ENCODE results near the gene DDX10. TPM values are rescaled to one million over a fixed set of nuclear protein-coding genes. Genes with fewer than 3 reads are reported as not detected.

DDX10 gene
- total RNA-seq, 1 experiment from 2014 or later, result 72.2 TPM

DNA sequence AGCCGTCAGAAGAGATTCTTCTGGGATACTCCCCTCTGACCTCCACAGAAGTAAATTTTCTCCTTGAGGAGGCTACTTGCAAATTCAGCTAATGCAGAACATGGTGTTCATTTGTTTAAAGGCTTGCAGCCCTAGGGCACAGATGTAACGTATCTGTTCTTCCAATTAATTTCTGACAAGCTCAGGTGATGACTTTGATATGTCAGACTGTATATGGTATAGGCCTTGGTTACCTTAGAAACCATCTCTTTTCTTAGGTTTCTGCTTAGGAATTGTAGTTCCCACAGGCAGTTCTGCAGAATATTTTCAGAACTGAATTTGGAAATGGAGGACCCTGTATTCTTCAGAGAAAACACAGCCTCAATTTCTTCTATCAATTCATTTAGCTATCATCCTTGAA is 117.1 kb downstream of the DDX10 start:
- no peak for DNase-seq (ENCODE audit: low spot score)
- H3K27ac ChIP-seq (ENCODE audit: low read depth, low read length, poor library complexity, severe bottlenecking), result no peak overlapping the region
- intact Hi-C loops (cut with micrococcal nuclease; ENCODE audit: unreplicated experiment), result no loop called here
- no peak for TF ChIP-seq CTCF (conservative IDR thresholded peaks at IDR 0.05; ENCODE audit: low read depth, low read length)
- no peak for TF ChIP-seq EZH2 (IDR thresholded peaks at IDR 0.05; ENCODE audit: borderline replicate concordance, low read depth, low read length, poor library complexity, severe bottlenecking)
- H3K4me3 ChIP-seq (ENCODE audit: low read depth, low read length, poor library complexity, severe bottlenecking), result no peak overlapping the region
- CTCF ChIA-PET, result no interaction called here
- no peaks in the 10 kb centered on the region for H3K27me3 ChIP-seq (replicated peaks; ENCODE audit: insufficient read depth, low read depth, low read length, poor library complexity)
- H3K36me3 ChIP-seq (ENCODE audit: insufficient read depth, low read length, poor library complexity, severe bottlenecking), result no peaks in the 10 kb centered on the region
- peaks cover 18% of the 10 kb centered on the region for H3K4me1 ChIP-seq (ENCODE audit: insufficient read depth, low read length, poor library complexity, severe bottlenecking)
- H3K9me3 ChIP-seq (ENCODE audit: low read depth, low read length, poor library complexity, severe bottlenecking), result no peaks in the 10 kb centered on the region
- POLR2A ChIA-PET (ENCODE audit: low non-redundant PET), result no interaction called here
- BruUV-seq (replicated peaks), result no TSS peak

DNA sequence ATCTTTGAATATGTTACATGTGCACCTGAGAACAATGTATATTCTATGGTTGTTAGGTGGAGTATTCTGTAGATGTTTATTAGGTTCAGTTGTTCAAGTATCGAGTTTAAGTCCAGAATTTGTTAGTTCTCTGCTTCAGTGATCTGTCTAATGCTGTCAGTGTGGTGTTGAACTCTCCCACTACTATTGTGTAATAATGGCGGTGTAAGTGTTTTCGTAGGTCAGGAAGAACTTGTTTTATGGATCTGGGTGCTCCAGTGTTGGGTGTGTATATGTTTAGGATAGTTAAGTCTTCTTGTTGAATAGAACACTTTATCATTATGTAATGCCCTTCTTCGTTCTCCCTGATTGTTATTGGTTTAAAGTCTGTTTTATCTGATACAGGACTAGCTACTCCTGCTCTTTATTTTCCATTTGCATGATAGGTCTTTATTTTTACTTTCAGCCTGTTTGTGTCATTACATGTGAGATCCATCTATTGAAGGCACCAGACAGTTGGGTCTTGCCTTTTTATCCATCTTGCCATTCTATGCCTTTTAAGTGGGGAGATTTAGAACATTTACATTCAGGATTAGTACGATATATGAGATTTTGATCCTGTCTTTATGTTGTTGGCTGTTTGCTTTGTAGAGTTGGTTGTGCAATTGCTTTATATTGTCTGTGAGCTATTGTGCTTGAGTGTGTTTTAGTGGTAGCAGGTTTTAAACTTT is 121.6 kb downstream of the DDX10 start:
- intact Hi-C loops (cut with micrococcal nuclease; ENCODE audit: unreplicated experiment), result no loop called here
- POLR2A ChIA-PET (ENCODE audit: low non-redundant PET), result no interaction called here

DNA sequence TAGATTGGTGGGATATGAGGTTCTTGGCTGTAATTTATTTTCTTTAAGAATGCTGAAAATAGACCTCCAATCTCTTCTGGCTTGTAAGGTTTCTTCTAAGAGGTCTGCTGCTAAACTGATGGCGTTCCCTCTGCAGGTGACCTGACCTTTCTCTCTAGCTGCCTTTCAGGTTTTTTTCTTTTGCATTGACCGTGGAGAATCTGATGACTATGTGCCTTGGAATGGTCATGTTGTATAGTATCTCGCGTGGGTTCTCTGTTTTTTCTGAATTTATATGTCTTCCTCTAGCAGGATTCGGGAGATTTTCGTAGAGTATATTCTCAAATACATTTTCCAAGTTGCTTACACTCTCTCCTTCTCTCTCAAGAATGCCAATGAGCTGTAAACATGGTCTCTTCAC is 122.2 kb downstream of the DDX10 start:
- Histone ChIP-seq H3K27me3 (replicated peaks; ENCODE audit: insufficient read depth, low read depth, low read length, poor library complexity) (no peaks in the 10 kb centered on the region), H3K4me1 (ENCODE audit: insufficient read depth, low read length, poor library complexity, severe bottlenecking) (peaks cover 9% of the 10 kb centered on the region), H3K9me3 (ENCODE audit: low read depth, low read length, poor library complexity, severe bottlenecking) (no peaks in the 10 kb centered on the region), H3K27ac (ENCODE audit: low read depth, low read length, poor library complexity, severe bottlenecking) (no peak overlapping the region), H3K4me3 (ENCODE audit: low read depth, low read length, poor library complexity, severe bottlenecking) (no peak overlapping the region), H3K36me3 (ENCODE audit: insufficient read depth, low read length, poor library complexity, severe bottlenecking) (no peaks in the 10 kb centered on the region)
- POLR2A ChIA-PET (ENCODE audit: low non-redundant PET), result no interaction called here
- intact Hi-C loops (cut with micrococcal nuclease; ENCODE audit: unreplicated experiment), result no loop called here
- no TSS peak for BruUV-seq (replicated peaks)
- DNase-seq (ENCODE audit: low spot score), result no peak
- TF ChIP-seq CTCF (conservative IDR thresholded peaks at IDR 0.05; ENCODE audit: low read depth, low read length), result no peak
- TF ChIP-seq EZH2 (IDR thresholded peaks at IDR 0.05; ENCODE audit: borderline replicate concordance, low read depth, low read length, poor library complexity, severe bottlenecking), result no peak
- CTCF ChIA-PET, result interaction anchor here (0.6 kb wide), 1 partner anchor 120 kb away, joined by 5 read pairs; no protein-coding TSS in a partner anchor

More for the DNA sequence above, 121.6 kb downstream of the DDX10 start:
- CTCF ChIA-PET, result no interaction called here
- H3K27ac ChIP-seq (ENCODE audit: low read depth, low read length, poor library complexity, severe bottlenecking), result no peak overlapping the region
- DNase-seq (ENCODE audit: low spot score), result no peak
- no peak for TF ChIP-seq EZH2 (IDR thresholded peaks at IDR 0.05; ENCODE audit: borderline replicate concordance, low read depth, low read length, poor library complexity, severe bottlenecking)
- no peak for TF ChIP-seq CTCF (conservative IDR thresholded peaks at IDR 0.05; ENCODE audit: low read depth, low read length)
- no TSS peak for BruUV-seq (replicated peaks)
- no peaks in the 10 kb centered on the region for H3K36me3 ChIP-seq (ENCODE audit: insufficient read depth, low read length, poor library complexity, severe bottlenecking)
- H3K4me1 ChIP-seq (ENCODE audit: insufficient read depth, low read length, poor library complexity, severe bottlenecking), result peaks cover 9% of the 10 kb centered on the region
- H3K4me3 ChIP-seq (ENCODE audit: low read depth, low read length, poor library complexity, severe bottlenecking), result no peak overlapping the region
- H3K27me3 ChIP-seq (replicated peaks; ENCODE audit: insufficient read depth, low read depth, low read length, poor library complexity), result no peaks in the 10 kb centered on the region
- no peaks in the 10 kb centered on the region for H3K9me3 ChIP-seq (ENCODE audit: low read depth, low read length, poor library complexity, severe bottlenecking)

Data from A673 (cell line).